Endometrium (tissue), 2 donors: ENCODE measurements around the gene ARSK.

ENCODE experiments used
- FAIRE-seq: peaks from 2 replicates; lab custom pipeline; 2012; peaks lifted over from hg19 to GRCh38; lab: Jason Lieb, UNC
- donor health status: control.
- donor health status: control.

Gene ARSK

DNA sequence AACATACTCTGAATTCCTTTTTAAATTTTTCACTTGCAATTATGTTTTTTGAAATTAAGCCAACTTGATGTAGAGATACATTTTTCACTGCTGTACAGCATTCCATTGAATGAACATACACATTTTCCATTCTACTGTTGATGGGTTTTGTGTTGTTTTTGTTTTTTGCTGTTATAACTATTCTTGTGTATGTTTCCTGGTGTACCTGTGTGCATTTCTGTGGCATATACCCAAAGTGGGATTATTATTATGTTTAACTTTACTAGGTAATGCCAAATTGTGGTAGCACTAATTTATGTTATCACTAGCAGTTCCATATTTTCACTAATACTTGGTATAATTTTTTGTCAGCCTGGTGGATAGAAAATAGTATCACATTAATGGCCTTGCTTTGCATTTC is 94.4 kb downstream of the ARSK start:
- no peak for FAIRE-seq

DNA sequence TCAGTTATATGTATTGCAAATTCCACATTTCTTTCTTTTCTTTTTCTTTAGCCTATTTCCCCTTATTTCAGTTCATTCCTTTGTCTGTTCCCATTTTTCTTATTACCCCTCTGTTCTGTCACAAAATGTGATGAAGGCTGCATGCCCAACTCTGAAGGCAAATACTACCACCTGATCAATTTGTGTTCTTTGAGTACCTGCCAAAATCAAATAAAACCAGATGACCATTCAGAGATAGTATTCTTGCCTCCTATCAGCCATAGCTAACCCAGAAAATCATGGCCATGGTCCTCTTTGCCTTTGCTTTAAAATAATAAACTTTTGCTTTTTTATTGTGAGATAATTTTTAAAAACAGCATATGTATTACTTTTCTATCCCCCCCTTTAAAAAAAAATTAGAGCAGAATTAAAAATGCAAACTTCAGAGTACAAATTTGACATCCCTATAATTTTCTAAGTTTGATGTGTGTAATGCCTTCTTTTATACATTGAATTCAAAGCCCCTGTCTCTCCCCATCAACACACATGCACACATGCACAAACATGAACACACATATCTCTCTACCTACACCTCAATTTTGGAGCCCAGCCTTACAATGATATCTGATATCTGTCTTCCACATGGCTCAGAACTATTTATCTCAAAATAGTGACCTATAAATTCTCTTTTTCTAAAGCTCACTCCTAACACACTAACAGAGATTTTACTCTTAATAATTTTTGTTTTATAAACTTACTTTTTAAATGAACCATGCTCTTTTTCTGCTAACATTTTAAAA is 95.1 kb downstream of the ARSK start:
- no peak for FAIRE-seq

DNA sequence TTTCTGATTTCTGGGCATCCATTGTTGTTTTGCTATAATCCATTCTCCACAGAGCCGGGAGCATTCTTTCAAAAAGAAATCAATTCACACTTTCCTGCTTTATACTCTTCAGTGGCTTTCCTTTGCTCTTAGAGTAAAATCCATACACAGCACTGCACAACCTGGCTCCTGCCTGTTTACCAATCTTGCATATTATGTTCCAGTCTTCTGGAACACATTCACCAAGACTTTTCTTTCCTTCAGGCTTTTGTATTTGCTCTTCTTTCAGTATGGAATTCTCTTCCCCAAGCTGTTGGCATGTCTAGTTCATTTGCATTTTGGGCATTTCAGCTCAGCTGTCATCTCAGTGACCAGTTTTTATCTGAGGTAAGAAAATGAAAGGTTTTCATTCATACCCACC is 97.9 kb downstream of the ARSK start:
- FAIRE-seq = no peak

DNA sequence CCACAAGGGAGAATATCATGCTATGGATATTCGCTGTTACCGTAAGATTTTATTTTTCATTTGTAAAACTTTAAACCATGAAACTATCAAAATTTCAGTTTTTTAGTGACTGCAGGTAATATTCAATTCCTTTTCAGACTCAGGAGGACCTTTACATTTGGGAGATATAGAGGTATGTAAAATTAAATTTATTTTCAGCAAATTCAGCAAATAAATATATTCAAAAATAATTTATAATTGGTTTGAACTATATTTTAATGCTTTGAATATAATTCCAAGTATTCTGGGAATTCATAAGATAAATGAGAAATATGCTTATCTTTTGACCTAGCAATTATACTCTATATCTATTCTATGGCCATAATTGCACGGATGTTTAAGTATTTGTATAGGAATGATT is 99.3 kb downstream of the ARSK start:
- FAIRE-seq = no peak
